SU-DHL-6 (cell line): ENCODE measurements around the gene KDM7A.

Experiments used
- CTCF ChIP-seq: fragments of 200-600 bp; sonication (generic); IDR thresholded peaks from one replicate; pipeline ENCODE4 v1.5.1; 2017; ENCODE audit warnings: antibody characterized with exemption, mild to moderate bottlenecking, low read length, moderate library complexity; ENCODE audit not compliant: insufficient read depth, poor library complexity, severe bottlenecking
- EZH2phosphoT487 ChIP-seq: fragments of 200-600 bp; sonication (generic), shearing (Covaris generic); conservative IDR thresholded peaks from 2 replicates; pipeline ENCODE4 v1.6.1; 2018; ENCODE audit warnings: mild to moderate bottlenecking, antibody characterized with exemption, low read length, moderate library complexity, mixed read lengths

DNA sequence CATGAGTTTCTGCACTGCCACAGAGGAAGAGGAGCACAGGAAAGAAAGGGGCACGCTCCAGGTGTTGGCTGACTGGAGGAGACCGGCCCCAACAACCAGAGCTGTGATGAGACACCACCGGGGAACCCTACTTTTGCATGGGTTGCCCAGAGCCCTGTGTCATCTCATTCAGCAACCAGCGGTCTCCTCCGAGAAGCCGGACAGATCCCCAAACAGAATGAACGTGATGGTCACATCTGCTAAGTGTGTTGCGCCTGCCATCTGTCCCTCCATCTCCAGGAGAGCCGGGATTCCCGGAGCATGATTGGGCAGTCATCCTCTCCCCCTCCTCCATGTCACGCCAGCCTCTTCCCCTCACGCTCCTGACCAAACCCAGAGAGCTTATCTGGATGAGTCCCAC lies 136.9 kb downstream of the KDM7A start:
- TF ChIP-seq CTCF (no peak), EZH2phosphoT487 (no peak)
